SK-N-DZ (cell line): ENCODE results near the gene ELOVL4.
A peak's percentile ranks its signal among the peaks of the same experiment; 100 is the strongest.

Experiments used
- DNase-seq: peaks from one replicate; pipeline ENCODE4 v3.0.0-alpha.2; 2015; ENCODE audit warnings: low spot score

ELOVL4 gene

DNA sequence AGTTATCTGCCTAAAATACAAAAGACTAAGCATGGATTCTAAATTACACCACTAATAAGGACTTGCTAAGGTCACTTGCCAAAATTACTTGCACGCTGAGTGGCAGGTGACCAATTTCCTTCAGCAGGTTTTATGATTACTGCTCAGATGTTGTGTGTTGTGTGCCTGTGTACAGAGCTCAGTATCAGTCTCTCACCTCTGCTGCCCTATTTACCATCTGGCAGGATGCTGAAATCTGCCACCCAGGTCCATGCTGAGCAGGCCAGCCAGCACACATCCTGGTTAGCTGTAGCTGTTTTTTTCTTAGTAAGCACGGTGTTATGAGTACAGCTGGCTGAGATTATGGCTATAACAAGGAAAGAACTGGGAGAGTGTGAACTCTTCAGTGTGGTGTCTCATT, 34.0 kb downstream of the ELOVL4 start:
- no peak for DNase-seq

GRCh38 chr6:79911992-79912391, 35.4 kb downstream of the ELOVL4 start:
- no peak for DNase-seq

DNA sequence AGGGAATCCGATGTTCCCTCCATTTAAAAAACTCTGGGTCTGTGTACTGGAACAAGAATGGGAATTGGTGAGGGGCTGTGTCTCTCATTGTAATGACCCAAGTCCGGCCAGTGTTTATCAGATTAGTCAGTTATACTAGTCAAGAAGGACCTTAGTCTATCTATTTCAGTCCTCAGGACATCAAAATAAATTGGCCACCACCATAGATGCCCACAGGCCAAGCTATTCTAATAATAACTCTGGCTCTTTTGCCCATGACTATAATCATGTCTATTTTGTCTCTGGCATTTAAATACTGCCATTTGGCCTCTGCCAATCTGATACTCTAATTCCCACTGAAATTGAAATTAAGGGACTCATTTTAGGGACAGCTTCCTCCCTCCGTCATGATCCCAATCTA, 37.8 kb downstream of the ELOVL4 start:
- DNase-seq, result no peak

DNA sequence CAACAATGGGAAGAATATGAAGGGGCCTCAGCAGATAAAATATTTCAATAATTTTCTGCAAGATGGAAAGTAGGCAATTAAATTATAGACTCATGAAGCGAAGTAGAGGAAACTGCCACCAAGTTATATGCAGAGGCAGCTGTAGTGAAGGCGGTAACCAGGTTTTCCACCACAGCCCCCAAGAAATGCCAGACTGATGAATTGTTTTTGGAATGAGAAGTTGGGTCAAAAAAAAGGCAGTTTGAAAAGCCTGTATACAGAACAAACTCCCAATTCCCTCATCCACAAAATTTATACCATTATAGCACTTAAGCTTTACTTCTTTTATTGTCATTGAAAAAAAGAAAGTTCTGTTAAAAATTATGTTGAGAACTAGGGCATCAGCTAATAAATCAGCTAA, 45.3 kb downstream of the ELOVL4 start:
- no peak for DNase-seq

GRCh38 chr6:79898076-79898475, 49.3 kb downstream of the ELOVL4 start:
- DNase-seq, result no peak

GRCh38 chr6:79896075-79896449, 51.3 kb downstream of the ELOVL4 start:
- DNase-seq, result no peak

DNA sequence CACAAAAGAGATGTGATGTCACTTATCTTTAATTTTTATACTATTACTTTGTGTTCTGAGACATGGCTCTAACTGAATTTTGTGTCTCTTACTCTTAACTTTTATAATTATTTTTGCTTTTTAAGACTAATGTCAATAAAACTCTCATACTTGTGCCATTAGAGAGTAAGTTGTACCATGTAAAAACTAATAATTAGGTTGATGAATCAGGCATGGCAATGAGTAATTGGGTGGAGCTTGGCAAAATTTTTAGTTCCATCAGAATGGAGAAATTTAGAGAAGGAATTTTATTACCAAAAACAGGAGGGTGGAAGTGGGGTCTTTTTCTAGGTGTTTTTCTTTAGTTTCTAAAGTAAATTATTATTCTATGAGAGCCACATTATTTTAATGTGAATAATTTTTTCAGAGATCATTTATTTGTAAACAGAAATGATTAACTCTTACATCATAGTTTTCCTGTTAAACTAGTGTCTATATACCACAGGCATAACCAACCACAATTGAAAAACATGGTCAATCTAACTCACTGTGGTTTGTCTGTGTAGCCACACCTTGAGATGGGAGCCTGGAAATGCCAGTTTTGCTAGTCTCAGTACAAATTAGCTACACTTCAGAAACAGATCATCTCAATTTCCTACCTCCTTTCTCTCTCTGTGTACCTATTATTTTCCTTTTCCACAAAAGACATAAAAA, 51.8 kb downstream of the ELOVL4 start:
- no peak for DNase-seq

DNA sequence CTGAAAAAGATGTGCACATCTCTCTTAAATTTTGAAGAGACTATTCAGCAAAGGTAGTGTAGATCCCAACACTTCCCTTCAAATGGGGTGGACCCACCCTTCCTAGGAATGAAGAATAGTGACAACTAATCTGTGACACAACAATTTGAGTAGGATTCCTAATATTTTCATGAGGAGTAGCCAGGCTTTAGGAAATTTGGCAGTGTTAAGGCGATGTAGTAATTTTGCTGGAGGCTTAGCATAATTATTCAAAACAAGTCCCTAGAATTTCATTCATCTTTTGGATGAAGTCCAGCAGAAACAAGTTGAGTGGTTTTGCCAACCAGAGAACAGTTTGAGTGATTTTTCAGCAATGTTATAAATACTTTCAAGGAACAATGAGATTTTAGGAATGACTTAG, 52.4 kb downstream of the ELOVL4 start:
- no peak for DNase-seq

GRCh38 chr6:79888587-79888986, 58.8 kb downstream of the ELOVL4 start:
- no peak for DNase-seq

- no peak for DNase-seq
Observed at GRCh38 chr6:79878142-79878748, 69.1 kb downstream of the ELOVL4 start.

GRCh38 chr6:79874531-79875134, 72.7 kb downstream of the ELOVL4 start:
- no peak for DNase-seq

- DNase-seq, result no peak
Observed at GRCh38 chr6:79872986-79873385, 74.4 kb downstream of the ELOVL4 start.

GRCh38 chr6:79872303-79872702, 75.0 kb downstream of the ELOVL4 start:
- DNase-seq, result no peak

GRCh38 chr6:79869600-79870084, 77.7 kb downstream of the ELOVL4 start:
- peak; percentile 83 for DNase-seq

GRCh38 chr6:79869184-79869583, 78.2 kb downstream of the ELOVL4 start:
- DNase-seq, result peak; percentile 45

DNA sequence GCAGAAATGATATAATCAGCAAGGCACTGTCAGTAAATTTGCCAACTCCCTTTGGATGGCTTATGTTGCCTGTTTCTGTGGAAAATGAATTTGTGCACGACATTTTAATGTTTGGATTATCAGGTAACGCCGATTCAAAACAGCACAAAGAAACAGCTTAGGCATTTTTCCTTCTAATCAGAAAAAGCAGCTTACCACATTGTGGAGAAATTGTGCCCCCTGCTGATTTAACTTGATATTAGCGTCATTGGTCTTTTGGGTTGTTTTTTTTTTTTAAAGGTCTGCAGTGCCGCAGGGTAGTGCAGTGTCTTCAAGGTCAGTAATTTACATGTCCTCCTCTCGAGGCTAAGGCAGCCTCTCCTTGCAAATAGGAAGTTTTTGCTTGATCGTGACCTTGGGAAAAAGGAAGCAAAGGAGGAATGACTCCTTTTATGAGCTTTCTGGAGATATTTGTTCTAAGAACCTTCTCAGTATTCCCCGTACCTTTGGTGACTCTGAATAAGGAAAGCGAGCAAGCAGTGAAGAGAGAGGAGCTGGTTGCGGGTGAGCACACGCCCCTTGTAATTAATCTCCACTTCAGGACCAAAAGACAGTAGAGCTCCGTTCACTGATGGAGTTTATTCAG, 79.1 kb downstream of the ELOVL4 start:
- peak; percentile 92 for DNase-seq
